ENCODE results near the gene NLGN1.
"Not testable (repeated sequence)": the region's sequence is repeated elsewhere in the genome, so short reads cannot be mapped to it uniquely, and the experiment has no call there.

Gene NLGN1

DNA sequence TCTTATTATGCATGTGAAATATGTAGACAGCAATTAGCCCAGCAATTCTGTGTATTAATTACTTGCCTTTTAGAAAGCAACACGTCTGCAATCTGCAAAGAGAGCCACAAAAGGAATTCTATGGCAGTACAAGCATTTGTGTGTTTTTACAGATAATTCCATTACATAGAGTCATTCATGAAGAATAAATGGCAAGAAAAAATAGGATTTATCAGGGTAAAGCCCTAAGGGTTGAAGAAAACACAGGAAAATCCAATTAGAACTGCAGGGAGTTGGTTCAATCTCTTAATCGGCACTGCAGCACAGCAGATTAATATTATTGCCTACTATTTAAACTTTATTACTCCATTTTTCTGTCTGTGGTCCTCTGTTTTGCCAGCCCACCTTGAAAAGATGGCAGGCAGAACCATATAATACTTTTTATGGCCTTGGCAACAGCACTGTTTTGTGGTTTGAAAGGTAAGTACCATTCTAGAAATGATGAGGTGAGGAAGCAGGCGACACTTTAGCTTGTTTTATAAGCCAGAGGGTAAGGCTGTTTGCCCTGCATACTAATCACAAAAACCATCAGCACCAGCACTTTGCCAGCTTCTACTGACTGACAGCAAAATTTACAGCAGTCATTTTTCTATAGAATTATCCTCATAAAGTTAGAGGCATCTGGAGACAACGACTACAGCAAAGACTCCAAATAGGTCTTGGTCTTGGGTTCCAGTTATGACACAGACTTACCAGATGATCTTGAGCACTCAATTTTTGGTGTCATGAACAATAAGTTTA, 823.4 kb downstream of the NLGN1 start:
- no peak for DNase-seq (ENCODE audit: low spot score)

DNA sequence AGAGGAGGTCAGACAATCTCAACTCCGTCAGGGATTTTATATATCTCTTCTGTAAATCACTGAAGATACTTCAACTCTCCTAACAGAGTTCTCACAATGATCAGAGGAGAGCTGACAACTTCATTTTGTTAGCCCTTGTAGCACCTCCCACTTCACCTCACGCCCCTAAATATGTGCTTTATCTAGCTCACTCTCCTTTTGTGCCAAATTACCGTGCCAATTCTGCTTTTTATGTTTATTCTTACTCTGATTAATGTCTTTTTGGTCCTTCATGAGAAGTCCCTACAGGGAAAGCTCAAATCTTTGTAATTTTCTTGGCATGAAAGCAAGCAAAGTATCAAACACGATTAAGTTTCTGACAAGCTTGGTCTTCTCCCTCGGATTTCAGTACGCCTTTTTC, 825.5 kb downstream of the NLGN1 start:
- DNase-seq (ENCODE audit: low spot score) = no peak

GRCh38 chr3:174223626-174224025, 826.1 kb downstream of the NLGN1 start:
- DNase-seq (ENCODE audit: low spot score) = no peak

- DNase-seq (ENCODE audit: low spot score) = no peak
These were observed 832.4 kb downstream of the NLGN1 start for GRCh38 chr3:174229916-174230315.

GRCh38 chr3:174232028-174232657, 834.6 kb downstream of the NLGN1 start:
- DNase-seq (ENCODE audit: low spot score) = not testable (repeated sequence)

DNA sequence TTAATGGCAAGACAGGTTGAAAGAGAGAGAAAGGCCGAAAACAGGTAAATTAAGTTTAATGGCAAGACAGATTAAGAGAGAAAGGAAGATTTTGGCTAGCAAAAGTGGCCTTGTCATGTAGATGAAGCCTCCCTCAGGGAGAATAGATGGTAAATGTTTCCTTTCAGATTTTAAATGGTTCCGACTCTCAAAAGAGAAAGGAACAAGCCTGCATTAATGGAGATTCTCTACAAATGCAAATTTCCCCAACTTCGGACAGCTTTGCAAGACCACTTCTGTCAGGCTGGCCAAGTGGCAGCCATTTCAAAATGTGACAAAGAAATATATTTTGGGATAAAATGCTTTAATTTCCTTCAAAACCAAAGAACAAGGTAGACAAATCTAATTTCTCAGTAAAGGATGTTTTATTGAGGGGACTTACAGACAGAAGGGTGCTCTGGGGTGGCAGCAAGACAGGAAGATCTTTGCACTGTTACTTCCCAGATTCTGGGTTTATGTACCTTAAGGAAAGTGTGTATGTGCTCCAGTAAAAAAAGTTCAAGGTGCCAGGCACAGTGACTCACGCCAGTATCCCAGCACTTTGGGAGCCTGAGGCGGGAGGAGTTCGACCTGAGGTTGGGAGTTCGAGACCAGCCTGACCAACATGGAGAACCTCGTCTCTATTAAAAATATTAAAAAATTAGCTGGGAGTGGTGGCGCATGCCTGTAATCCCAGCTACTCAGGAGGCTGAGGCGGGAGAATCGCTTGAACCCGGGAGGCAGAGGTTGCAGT, 835.3 kb downstream of the NLGN1 start:
- DNase-seq (ENCODE audit: low spot score) = no peak

GRCh38 chr3:174233511-174233910, 836.0 kb downstream of the NLGN1 start:
- DNase-seq (ENCODE audit: low spot score) = no peak

- no peak for DNase-seq (ENCODE audit: low spot score)
These were observed 844.9 kb downstream of the NLGN1 start for GRCh38 chr3:174242311-174243041.

- DNase-seq (ENCODE audit: low spot score) = no peak
These were observed 845.6 kb downstream of the NLGN1 start for GRCh38 chr3:174243171-174243570.

DNA sequence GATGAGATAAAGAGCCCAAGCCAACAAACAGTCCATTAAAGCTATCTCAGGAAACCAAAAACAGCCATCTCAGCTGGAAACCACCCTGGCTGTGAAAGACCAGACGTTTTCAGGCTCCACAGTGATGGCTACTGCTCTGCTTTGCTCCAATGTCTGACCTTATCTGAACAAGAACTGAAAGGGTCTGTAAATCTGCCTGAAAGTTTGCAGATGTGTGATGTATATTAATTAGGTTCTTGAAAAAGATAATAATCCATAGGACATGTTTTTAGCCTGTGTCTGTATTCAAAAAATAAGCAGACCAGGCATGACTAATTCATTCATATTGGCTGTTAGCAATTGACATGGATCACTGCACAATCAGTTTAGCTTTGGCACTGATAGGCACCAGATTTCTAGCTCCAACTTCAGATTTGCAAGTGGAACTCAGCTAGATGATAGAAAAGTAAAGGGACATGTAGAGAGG, 850.2 kb downstream of the NLGN1 start:
- DNase-seq (ENCODE audit: low spot score) = no peak

DNA sequence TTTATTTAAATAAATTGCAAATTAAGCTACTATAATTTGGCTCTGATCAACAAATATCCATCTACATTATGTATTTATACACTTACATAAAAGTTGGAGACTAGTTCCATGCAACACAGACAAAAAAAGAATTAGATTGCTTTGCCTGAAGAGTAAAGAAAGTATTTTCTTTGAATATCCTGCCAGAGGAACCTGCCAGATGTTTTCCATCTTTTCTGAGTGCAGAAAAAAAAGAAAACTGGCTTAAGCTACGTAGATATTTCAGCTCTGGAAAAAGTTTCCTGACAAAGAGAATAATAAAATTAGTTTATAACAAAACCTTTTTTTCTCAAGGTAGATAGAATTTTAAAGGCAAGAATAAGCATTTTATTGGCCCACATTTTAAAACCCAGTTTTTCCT, 854.1 kb downstream of the NLGN1 start:
- DNase-seq (ENCODE audit: low spot score) = no peak

DNA sequence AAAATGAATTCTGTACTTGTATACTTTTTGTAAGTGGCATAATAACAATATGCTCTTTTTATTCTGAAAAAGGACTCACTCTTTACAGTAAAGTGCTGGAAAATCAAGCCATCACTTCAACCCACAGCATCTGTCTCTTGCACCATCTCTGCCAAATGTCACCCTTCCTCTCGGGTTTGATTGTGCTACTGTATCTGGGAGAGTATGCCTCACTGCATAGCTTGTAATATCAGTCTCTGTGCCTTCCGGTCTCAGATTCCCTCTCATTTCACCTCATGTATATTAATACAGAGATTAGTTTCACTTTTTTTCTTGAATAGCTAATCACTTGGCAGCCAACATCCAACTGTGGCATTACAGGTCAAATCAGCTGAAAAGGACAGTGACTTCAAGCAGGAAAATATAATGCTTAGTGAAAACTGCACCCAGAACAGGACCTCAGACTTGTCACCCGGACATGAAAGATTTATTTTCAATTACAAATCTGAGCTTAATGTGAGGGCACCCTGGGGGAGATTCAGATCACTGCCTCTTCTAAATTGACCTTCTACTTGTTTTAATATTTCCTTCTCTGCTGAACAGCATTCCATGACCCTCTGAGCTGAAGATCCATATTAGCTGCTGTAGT, 855.8 kb downstream of the NLGN1 start:
- no peak for DNase-seq (ENCODE audit: low spot score)

- no peak for DNase-seq (ENCODE audit: low spot score)
These were observed 856.4 kb downstream of the NLGN1 start for GRCh38 chr3:174253940-174254339.

DNA sequence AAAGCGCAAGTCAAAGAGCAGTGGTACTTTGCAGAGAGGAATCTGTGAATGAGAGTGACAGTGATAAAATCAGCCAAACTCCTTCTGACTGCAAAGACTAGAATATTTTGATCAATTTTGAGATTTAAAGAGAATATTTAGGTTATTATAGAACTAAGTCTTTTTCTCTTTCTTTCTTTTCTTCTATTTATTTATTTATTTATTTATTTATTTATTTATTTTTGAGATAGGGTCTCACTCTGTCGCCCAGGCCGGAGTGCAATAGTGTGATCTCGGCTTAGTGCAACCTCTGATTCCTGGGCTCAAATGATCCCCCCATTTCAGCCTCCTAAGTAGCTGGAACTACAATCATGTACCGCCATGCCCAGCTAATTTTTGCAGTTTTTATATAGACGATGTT, 857.9 kb downstream of the NLGN1 start:
- no peak for DNase-seq (ENCODE audit: low spot score)

GRCh38 chr3:174266476-174266875, 868.9 kb downstream of the NLGN1 start:
- DNase-seq (ENCODE audit: low spot score) = no peak

GRCh38 chr3:174268061-174268460, 870.5 kb downstream of the NLGN1 start:
- DNase-seq (ENCODE audit: low spot score) = no peak

DNA sequence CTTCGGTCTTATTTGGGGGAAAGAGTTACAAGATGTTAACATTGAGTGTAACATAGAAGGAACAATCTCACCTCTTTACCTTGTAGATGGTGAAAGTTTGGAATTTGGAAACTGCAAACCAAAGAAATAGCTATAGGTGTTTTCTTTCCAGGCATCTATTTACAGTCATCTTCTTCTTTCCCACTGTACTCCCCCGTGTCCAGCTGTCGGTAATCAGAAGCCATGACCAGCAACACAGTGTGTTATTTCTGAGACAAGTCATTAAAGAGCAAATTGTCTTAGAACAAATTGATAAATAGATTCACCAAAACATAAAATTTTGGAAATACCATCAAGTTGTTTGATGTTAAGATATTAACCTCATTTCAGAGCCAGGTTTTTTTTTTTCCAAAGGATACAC, 871.0 kb downstream of the NLGN1 start:
- DNase-seq (ENCODE audit: low spot score) = no peak

DNA sequence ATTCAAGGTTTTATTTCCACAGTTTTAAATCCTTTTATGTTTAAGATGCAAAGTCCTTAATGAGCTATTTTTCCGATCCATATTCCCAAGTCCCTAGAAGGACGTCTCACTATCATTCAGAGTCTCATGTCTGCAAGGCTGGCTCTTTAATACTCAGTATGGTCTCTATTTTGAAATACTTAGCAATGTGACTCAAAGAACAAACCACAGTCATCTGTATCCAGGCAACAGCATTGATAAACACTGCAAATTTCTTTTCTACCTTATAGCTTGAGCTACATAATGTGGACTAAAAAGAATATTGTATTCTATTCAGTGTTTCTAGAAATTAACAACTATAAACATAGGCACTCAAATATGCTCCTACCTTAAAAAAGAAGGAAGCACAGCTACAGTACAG, 873.3 kb downstream of the NLGN1 start:
- no peak for DNase-seq (ENCODE audit: low spot score)

GRCh38 chr3:174275336-174275735, 877.8 kb downstream of the NLGN1 start:
- DNase-seq (ENCODE audit: low spot score) = no peak

GRCh38 chr3:174276826-174277225, 879.3 kb downstream of the NLGN1 start:
- no peak for DNase-seq (ENCODE audit: low spot score)

DNA sequence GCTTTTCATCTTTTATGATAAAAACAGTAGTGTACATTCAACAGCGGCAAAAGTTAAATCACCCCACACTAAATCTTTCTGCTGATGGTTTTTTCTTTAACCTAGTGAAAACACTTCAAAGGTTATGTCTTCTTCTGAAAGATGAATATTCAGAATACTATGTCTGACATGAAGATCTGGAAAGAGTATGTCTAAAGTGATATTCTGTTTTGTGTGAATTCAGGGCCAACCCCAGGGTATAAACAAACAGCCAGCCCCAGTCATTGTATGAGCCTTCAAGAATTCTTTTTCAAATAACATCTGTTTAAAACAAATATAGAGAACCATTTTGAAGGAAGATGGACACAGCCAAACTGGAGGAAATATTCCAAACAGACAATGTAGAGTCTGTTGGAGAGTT, 880.5 kb downstream of the NLGN1 start:
- DNase-seq (ENCODE audit: low spot score) = no peak

GRCh38 chr3:174280186-174280585, 882.6 kb downstream of the NLGN1 start:
- DNase-seq (ENCODE audit: low spot score) = no peak
